ENCODE measurements around the gene PKMYT1.
A peak's percentile ranks its signal among the peaks of the same experiment; 100 is the strongest.
"Not testable (repeated sequence)": the region's sequence is repeated elsewhere in the genome, so short reads cannot be mapped to it uniquely, and the experiment has no call there.

Gene PKMYT1

DNA sequence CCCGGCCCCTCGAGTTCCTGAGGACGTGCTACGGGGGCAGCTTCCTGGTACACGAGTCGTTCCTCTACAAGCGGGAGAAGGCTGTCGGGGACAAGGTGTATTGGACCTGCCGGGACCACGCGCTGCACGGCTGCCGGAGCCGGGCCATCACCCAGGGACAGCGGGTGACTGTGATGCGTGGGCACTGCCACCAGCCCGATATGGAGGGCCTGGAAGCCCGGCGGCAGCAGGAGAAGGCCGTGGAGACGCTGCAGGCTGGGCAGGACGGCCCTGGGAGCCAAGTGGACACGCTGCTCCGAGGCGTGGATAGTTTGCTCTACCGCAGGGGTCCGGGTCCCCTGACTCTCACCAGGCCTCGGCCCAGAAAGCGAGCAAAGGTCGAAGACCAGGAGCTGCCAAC is 47.1 kb downstream of the PKMYT1 start:
- no peak for DNase-seq (ENCODE audit: low read depth)
- TF ChIP-seq, protein P1, sequence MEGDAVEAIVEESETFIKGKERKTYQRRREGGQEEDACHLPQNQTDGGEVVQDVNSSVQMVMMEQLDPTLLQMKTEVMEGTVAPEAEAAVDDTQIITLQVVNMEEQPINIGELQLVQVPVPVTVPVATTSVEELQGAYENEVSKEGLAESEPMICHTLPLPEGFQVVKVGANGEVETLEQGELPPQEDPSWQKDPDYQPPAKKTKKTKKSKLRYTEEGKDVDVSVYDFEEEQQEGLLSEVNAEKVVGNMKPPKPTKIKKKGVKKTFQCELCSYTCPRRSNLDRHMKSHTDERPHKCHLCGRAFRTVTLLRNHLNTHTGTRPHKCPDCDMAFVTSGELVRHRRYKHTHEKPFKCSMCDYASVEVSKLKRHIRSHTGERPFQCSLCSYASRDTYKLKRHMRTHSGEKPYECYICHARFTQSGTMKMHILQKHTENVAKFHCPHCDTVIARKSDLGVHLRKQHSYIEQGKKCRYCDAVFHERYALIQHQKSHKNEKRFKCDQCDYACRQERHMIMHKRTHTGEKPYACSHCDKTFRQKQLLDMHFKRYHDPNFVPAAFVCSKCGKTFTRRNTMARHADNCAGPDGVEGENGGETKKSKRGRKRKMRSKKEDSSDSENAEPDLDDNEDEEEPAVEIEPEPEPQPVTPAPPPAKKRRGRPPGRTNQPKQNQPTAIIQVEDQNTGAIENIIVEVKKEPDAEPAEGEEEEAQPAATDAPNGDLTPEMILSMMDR (conservative IDR thresholded peaks at IDR 0.05; ENCODE audit: low read depth, low read length): no peak
- no peak overlapping the region for H3K4me3 ChIP-seq (ENCODE audit: low read depth, low read length)

DNA sequence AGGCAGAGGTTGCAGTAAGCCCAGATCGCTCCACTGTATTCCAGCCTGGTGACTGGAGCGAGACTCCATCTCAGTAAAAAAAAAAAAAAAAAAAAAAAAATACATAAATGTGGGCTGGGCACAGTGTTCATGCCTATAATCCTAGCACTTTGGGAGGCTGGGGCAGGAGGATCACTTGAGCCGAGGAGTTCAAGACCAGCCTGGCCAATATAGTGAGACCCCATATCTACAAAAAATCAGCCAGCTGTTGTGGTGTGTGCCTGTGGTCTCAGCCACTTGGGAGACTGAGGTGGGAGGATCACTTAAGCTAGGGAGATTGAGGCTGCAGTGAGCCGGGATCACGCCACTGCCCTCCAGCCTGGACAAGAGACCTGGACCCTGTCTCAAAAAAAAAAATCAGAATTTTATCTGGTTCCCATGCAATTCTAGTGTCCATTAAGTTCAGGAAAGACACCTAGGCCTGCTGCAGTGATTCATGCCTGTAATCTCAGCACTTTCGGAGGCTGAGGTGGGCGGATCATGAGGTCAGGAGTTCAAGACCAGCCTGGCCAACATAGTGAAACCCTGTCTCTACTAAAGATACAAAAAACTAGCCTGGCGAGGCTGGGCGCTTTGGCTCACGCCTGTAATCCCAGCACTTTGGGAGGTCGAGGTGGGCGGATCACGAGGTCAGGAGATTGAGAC is 48.9 kb downstream of the PKMYT1 start:
- not testable (repeated sequence) for H3K4me3 ChIP-seq (ENCODE audit: low read depth, low read length)

DNA sequence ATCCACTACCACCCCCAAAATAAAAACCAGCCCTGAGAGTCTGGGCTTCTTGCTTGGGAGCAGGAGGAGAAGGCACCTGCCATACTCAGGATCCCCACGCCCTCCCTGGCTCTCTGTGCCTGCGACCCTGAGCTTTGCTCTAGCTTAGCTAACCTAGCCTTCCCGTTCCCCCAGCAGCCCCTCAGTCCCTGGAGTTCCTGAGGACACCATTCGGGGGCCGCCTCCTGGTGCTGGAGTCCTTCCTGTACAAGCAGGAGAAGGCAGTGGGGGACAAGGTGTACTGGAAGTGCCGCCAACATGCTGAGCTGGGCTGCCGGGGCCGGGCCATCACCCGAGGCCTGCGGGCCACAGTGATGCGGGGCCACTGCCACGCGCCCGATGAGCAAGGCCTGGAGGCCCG is 50.0 kb downstream of the PKMYT1 start:
- DNase-seq (ENCODE audit: low read depth): no peak
- no peak overlapping the region for H3K4me3 ChIP-seq (ENCODE audit: low read depth, low read length)
- TF ChIP-seq, protein P1 (conservative IDR thresholded peaks at IDR 0.05; ENCODE audit: low read depth, low read length): no peak

More for the DNA sequence above, 48.9 kb downstream of the PKMYT1 start:
- DNase-seq (ENCODE audit: low read depth): not testable (repeated sequence)

DNA sequence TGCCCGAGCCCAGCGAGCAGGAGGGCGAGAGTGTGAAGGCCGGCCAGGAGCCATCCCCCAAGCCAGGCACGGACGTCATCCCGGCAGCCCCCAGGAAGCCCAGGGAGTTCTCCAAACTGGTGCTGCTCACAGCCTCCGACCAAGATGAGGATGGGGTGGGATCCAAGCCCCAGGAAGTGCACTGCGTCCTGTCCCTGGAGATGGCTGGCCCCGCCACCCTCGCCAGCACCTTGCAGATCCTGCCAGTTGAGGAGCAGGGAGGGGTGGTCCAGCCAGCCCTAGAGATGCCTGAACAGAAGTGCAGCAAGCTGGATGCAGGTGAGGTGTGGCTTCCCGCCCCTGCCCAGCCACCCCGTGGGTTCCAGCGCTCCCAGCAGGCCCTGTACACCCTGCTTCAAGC is 50.6 kb downstream of the PKMYT1 start:
- H3K4me3 ChIP-seq (ENCODE audit: low read depth, low read length): no peak overlapping the region
- TF ChIP-seq, protein P1 (conservative IDR thresholded peaks at IDR 0.05; ENCODE audit: low read depth, low read length): no peak
- no peak for DNase-seq (ENCODE audit: low read depth)

DNA sequence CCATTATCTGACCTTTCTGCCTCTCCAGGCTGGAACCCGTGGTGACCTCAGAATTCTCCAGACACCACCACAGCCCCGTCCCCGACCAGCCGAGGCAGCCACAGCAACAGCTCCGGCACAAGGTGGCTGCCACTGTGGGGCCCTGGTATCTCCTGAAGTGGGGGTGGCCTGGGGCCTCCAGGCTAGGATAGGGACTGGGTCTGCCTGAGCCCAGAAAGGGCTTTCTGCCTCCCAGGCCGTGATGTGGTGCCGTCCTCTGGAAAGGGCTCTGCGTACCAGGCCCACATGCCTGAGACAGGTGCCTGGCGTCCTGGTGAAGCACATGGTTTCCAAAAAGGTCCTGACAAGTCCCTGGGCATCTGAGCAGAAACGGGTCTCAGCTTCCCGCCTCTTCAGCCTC is 51.5 kb downstream of the PKMYT1 start:
- H3K4me3 ChIP-seq (ENCODE audit: low read depth, low read length): no peak overlapping the region
- TF ChIP-seq, protein P1 (conservative IDR thresholded peaks at IDR 0.05; ENCODE audit: low read depth, low read length): no peak
- DNase-seq (ENCODE audit: low read depth): no peak

DNA sequence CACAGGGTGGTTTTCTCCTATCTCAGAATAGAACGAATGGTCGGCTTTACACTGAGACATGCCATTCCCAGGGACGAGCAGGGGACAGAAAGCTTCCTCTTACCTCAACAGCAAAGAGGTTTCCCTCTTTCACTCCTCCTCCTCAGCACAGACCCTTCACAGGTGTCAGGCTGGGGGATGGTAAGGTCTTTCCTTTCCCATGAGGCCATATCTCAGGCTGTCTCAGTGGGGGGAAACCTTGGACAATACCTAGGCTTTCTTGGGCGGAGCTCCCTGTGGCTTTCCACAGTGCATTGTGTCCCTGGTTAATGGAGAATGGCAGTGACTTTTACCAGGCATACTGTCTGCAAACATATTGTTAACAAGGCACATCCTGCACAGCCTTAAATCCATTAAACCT is 52.1 kb downstream of the PKMYT1 start:
- DNase-seq (ENCODE audit: low read depth); H3K4me3 ChIP-seq (ENCODE audit: low read depth, low read length): not testable (repeated sequence)

DNA sequence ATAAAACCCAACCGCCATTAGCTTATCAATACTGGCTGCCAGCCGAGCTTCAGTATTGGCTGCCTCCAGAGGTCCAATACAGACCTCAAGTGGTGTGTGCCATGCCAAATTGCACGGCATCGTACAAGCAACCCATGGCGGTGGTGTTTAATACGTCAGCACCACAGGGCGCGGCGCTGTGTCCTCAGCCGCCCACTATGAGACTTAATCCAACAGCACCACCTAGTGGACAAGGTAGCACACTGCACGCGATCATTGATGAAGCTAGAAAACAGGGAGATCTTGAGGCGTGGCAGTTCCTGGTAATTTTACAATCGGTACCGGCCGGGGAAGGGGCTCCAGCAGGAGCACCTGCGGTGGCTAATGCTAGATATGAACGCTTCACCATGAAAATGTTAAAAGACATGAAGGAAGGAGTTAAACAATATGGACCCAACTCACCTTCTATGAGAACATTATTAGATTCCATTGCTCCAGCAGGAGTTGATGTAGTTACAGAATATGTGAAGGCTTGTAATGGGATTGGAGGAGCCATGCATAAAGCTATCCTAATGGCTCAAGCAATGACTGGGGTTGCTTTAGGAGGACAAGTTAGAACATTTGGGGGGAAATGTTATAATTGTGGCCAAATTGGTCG is 53.1 kb downstream of the PKMYT1 start:
- peak; percentile 90 for DNase-seq (ENCODE audit: low read depth)
- H3K4me3 ChIP-seq (ENCODE audit: low read depth, low read length): peak overlapping the region; percentile 45
- TF ChIP-seq, protein P1 (conservative IDR thresholded peaks at IDR 0.05; ENCODE audit: low read depth, low read length): peak; percentile 88

DNA sequence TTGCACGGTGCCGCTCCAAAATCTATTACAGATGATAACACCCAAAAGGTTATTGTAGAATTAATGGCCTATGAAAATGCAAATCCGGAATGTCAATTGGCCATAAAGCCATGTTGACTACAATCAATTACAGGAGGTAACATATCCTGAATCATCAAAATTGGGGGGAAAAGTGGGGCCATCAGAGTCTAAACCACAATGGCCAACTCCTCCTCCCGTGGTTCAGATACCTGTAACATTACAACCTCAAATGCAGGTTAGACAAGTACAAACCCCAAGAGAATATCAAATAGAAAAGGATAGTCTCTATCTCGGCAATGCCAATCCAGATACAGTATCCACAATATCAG is 53.6 kb downstream of the PKMYT1 start:
- DNase-seq (ENCODE audit: low read depth): no peak
- H3K4me3 ChIP-seq (ENCODE audit: low read depth, low read length): peak overlapping the region; percentile 45
- TF ChIP-seq, protein P1 (conservative IDR thresholded peaks at IDR 0.05; ENCODE audit: low read depth, low read length): no peak
